ENCODE measurements around the gene CPT1B.
"Not testable (repeated sequence)": the region's sequence is repeated elsewhere in the genome, so short reads cannot be mapped to it uniquely, and the experiment has no call there.

DNA sequence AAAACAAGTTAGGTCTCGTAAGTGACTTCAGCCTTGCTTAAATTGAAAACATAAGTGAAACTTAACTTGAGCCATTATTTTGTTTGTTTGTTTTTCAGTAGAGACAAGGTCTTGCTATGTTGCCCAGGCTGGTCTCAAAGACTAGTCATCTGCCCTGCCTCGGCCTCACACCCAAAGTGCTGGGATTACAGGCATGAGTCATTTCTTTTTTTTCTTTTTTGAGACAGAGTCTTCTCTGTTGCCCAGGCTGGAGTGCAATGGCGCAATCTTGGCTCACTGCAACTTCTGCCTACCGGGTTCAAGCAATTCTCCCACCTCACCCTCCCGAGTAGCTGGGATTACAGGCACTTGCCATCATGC lies 36.6 kb downstream of the CPT1B start:
- not testable (repeated sequence) for TF ChIP-seq EZH2 (IDR thresholded peaks at IDR 0.05; ENCODE audit: borderline replicate concordance, low read depth, low read length, severe bottlenecking)
- TF ChIP-seq, protein P1, sequence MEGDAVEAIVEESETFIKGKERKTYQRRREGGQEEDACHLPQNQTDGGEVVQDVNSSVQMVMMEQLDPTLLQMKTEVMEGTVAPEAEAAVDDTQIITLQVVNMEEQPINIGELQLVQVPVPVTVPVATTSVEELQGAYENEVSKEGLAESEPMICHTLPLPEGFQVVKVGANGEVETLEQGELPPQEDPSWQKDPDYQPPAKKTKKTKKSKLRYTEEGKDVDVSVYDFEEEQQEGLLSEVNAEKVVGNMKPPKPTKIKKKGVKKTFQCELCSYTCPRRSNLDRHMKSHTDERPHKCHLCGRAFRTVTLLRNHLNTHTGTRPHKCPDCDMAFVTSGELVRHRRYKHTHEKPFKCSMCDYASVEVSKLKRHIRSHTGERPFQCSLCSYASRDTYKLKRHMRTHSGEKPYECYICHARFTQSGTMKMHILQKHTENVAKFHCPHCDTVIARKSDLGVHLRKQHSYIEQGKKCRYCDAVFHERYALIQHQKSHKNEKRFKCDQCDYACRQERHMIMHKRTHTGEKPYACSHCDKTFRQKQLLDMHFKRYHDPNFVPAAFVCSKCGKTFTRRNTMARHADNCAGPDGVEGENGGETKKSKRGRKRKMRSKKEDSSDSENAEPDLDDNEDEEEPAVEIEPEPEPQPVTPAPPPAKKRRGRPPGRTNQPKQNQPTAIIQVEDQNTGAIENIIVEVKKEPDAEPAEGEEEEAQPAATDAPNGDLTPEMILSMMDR (IDR thresholded peaks at IDR 0.05; ENCODE audit: borderline replicate concordance, extremely low read depth, low read length, poor library complexity, severe bottlenecking) = not testable (repeated sequence)

All from DND-41 (cell line).